Neural progenitor cell (in vitro differentiated cells): Measurements from ENCODE around the gene AMELX. TPM values are rescaled to one million over a fixed set of nuclear protein-coding genes. Genes with fewer than 3 reads are reported as not detected.

ENCODE experiments used
- DNase-seq: peaks from one replicate; pipeline ENCODE4 v3.0.0-alpha.2; 2016; ENCODE audit warnings: low spot score
- H2AFZ ChIP-seq: fragments of 200-600 bp; sonication (generic); replicated peaks from 2 replicates; pipeline ENCODE4 v1.6.1; 2016; ENCODE audit warnings: antibody characterized with exemption
- H3F3A ChIP-seq: fragments of 200-600 bp; sonication (generic); 2 replicates; pipeline ENCODE4 v1.6.1; 2016; ENCODE audit warnings: antibody characterized with exemption, low read depth
- H3K27ac ChIP-seq: fragments of 200-600 bp; sonication (generic); 2 replicates; pipeline ENCODE4 v1.5.1; 2016; ENCODE audit warnings: mild to moderate bottlenecking
- H3K27me3 ChIP-seq: fragments of 200-600 bp; sonication (generic); 2 replicates; pipeline ENCODE4 v1.6.1; 2016; ENCODE audit warnings: mild to moderate bottlenecking, moderate library complexity
- H3K36me3 ChIP-seq: fragments of 200-600 bp; sonication (generic); 2 replicates; pipeline ENCODE4 v1.5.1; 2016
- H3K4me1 ChIP-seq: fragments of 200-600 bp; sonication (generic); 2 replicates; pipeline ENCODE4 v1.6.1; 2016; ENCODE audit warnings: mixed run types
- H3K4me2 ChIP-seq: fragments of 200-600 bp; sonication (generic); 2 replicates; pipeline ENCODE4 v1.6.1; 2016
- H3K4me3 ChIP-seq: fragments of 200-600 bp; sonication (generic); 2 replicates; pipeline ENCODE4 v1.5.1; 2016
- H3K79me2 ChIP-seq: fragments of 200-600 bp; sonication (generic); 2 replicates; pipeline ENCODE4 v1.6.1; 2016; ENCODE audit warnings: low read depth
- H3K9ac ChIP-seq: fragments of 200-600 bp; sonication (generic); 2 replicates; pipeline ENCODE4 v1.6.1; 2016
- H3K9me3 ChIP-seq: fragments of 200-600 bp; sonication (generic); 2 replicates; pipeline ENCODE4 v1.5.1; 2016; ENCODE audit warnings: low read depth
- H4K20me1 ChIP-seq: fragments of 200-600 bp; sonication (generic); 2 replicates; pipeline ENCODE4 v1.6.1; 2016; ENCODE audit warnings: low read depth
- H3K27ac Mint-ChIP-seq: 3 replicates; pipeline ENCODE4 v1.8.0; 2021; ENCODE audit warnings: mixed read lengths
- H3K27me3 Mint-ChIP-seq: 2 replicates; pipeline ENCODE4 v1.8.0; 2022; ENCODE audit warnings: low read depth, mild to moderate bottlenecking, inconsistent platforms, moderate library complexity, mixed read lengths; ENCODE audit not compliant: insufficient read depth
- H3K36me3 Mint-ChIP-seq: 3 replicates; pipeline ENCODE4 v1.8.0; 2021; ENCODE audit warnings: mixed read lengths
- H3K4me1 Mint-ChIP-seq: 3 replicates; pipeline ENCODE4 v1.8.0; 2021; ENCODE audit warnings: mixed read lengths
- H3K4me3 Mint-ChIP-seq: 3 replicates; pipeline ENCODE4 v1.8.0; 2021; ENCODE audit warnings: mild to moderate bottlenecking, moderate library complexity, mixed read lengths
- H3K9me3 Mint-ChIP-seq: 3 replicates; pipeline ENCODE4 v1.8.0; 2020; ENCODE audit warnings: mixed read lengths
- EZH2 ChIP-seq: fragments of 200-600 bp; sonication (generic); IDR thresholded peaks from 2 replicates; pipeline ENCODE4 v1.6.1; 2017; ENCODE audit warnings: antibody characterized with exemption, mild to moderate bottlenecking, moderate library complexity
- EZH2phosphoT487 ChIP-seq: fragments of 200-600 bp; sonication (generic); IDR thresholded peaks from 2 replicates; pipeline ENCODE4 v1.6.1; 2017; ENCODE audit warnings: antibody characterized with exemption
- total RNA-seq: library from RNA; depleted of rRNA; stranded (reverse); fragments of >200 nt; gene quantifications from 2 replicates; pipeline ENCODE4 v1.2.3, GENCODE V29; 2015; ENCODE audit warnings: low replicate concordance
- TF ChIP-seq, protein P1 (sequence below): fragments of 200-600 bp; sonication (generic); IDR thresholded peaks from 2 replicates; pipeline ENCODE4 v1.5.1; 2017; ENCODE audit warnings: antibody characterized with exemption, mild to moderate bottlenecking

AMELX gene
- total RNA-seq, 1 donor from 2014 or later = not detected

DNA sequence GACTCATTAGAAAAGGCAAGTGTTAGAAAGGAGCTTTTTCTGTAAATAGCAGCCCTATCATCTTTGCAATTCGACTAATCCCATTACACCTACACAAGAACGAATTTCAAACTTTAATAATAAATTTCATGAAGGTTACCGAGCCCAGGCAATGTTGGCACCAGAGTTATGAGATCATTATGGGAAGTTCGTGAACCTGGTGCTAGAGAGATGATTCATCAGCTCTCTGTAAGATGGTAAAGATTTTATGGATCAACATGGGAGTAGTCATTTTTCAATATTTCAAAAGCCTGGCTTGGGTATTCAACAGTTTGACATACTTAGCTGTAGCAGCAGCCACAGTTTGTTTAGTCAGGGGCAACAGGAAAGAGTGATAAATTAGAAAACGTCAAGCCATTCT is 35.8 kb downstream of the AMELX start:
- no peaks in the 10 kb centered on the region for H3K79me2 ChIP-seq
- H4K20me1 ChIP-seq = no peaks in the 10 kb centered on the region
- H3K9me3 ChIP-seq = no peaks in the 10 kb centered on the region
- Mint-ChIP-seq H3K9me3 (no peaks in the 10 kb centered on the region), H3K27ac (no peak overlapping the region), H3K4me3 (no peak overlapping the region), H3K4me1 (no peaks in the 10 kb centered on the region), H3K36me3 (no peaks in the 10 kb centered on the region), H3K27me3 (no peaks in the 10 kb centered on the region)
- no peak overlapping the region for H3K27ac ChIP-seq
- TF ChIP-seq EZH2 = no peak
- TF ChIP-seq, protein P1, sequence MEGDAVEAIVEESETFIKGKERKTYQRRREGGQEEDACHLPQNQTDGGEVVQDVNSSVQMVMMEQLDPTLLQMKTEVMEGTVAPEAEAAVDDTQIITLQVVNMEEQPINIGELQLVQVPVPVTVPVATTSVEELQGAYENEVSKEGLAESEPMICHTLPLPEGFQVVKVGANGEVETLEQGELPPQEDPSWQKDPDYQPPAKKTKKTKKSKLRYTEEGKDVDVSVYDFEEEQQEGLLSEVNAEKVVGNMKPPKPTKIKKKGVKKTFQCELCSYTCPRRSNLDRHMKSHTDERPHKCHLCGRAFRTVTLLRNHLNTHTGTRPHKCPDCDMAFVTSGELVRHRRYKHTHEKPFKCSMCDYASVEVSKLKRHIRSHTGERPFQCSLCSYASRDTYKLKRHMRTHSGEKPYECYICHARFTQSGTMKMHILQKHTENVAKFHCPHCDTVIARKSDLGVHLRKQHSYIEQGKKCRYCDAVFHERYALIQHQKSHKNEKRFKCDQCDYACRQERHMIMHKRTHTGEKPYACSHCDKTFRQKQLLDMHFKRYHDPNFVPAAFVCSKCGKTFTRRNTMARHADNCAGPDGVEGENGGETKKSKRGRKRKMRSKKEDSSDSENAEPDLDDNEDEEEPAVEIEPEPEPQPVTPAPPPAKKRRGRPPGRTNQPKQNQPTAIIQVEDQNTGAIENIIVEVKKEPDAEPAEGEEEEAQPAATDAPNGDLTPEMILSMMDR = no peak
- no peak for TF ChIP-seq EZH2phosphoT487
- no peak overlapping the region for H3K9ac ChIP-seq
- no peak overlapping the region for H3K4me2 ChIP-seq
- H2AFZ ChIP-seq = no peak overlapping the region
- no peaks in the 10 kb centered on the region for H3K4me1 ChIP-seq
- no peak for DNase-seq
- no peak overlapping the region for H3K4me3 ChIP-seq
- H3K27me3 ChIP-seq = no peaks in the 10 kb centered on the region
- H3F3A ChIP-seq = no peaks in the 10 kb centered on the region
- H3K36me3 ChIP-seq = no peaks in the 10 kb centered on the region

DNA sequence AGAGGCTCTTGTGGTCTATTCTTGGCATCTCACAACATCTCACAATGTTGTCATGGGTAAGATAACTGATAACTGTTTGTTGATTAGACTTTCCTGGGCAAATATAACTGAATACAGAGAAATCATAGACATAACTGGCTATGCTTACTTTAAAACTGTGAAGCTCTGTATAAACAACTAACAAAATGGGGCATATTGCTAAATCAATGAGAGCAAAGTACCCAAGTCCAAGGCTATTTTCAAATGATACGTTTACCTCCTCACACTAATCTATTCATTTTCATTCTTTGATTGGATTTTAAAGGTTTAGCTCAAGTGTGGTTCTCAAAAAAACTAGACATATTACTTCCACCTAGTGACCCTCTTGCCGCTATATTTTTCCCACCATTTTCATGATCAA is 38.6 kb downstream of the AMELX start:
- Histone ChIP-seq H3K4me2 (no peak overlapping the region), H3F3A (no peaks in the 10 kb centered on the region), H3K27me3 (no peaks in the 10 kb centered on the region), H3K4me1 (no peaks in the 10 kb centered on the region), H3K4me3 (no peak overlapping the region), H3K27ac (no peak overlapping the region), H2AFZ (no peak overlapping the region), H3K9me3 (no peaks in the 10 kb centered on the region), H3K9ac (no peak overlapping the region), H3K36me3 (no peaks in the 10 kb centered on the region), H3K79me2 (no peaks in the 10 kb centered on the region), H4K20me1 (no peaks in the 10 kb centered on the region)
- Mint-ChIP-seq H3K4me3 (no peak overlapping the region), H3K27ac (no peak overlapping the region), H3K27me3 (no peaks in the 10 kb centered on the region), H3K9me3 (no peaks in the 10 kb centered on the region), H3K4me1 (no peaks in the 10 kb centered on the region), H3K36me3 (no peaks in the 10 kb centered on the region)
- DNase-seq = no peak
- TF ChIP-seq EZH2phosphoT487 = no peak
- TF ChIP-seq EZH2 = no peak
- TF ChIP-seq, protein P1 = no peak

DNA sequence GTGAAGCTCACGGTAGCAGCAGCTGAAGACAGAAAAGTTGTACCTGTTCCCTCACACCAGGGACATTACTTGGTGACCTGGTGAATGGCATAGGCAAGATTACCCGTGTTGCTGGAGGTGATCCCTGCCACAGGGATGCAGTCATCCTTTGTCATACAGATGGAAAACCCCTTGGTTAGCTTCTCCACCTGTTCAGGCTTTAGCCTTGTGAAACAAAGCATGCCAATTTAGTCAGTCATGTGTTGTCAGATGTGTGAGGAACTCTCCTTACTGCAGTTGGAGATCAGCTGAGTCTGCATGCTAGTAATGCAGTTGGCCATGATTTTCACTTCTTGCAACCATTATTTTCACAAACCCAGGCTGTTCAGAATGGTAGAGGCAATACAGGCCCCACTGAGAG is 41.0 kb downstream of the AMELX start:
- no peaks in the 10 kb centered on the region for H4K20me1 ChIP-seq
- H3K79me2 ChIP-seq = no peaks in the 10 kb centered on the region
- Mint-ChIP-seq H3K4me3 (no peak overlapping the region), H3K4me1 (no peaks in the 10 kb centered on the region), H3K27me3 (no peaks in the 10 kb centered on the region), H3K36me3 (no peaks in the 10 kb centered on the region), H3K9me3 (no peaks in the 10 kb centered on the region), H3K27ac (no peak overlapping the region)
- no peaks in the 10 kb centered on the region for H3K4me1 ChIP-seq
- no peaks in the 10 kb centered on the region for H3F3A ChIP-seq
- H2AFZ ChIP-seq = no peak overlapping the region
- no peak for TF ChIP-seq EZH2
- H3K9ac ChIP-seq = no peak overlapping the region
- H3K9me3 ChIP-seq = no peaks in the 10 kb centered on the region
- no peaks in the 10 kb centered on the region for H3K36me3 ChIP-seq
- H3K4me3 ChIP-seq = no peak overlapping the region
- no peak for DNase-seq
- no peak overlapping the region for H3K4me2 ChIP-seq
- H3K27ac ChIP-seq = no peak overlapping the region
- no peaks in the 10 kb centered on the region for H3K27me3 ChIP-seq

DNA sequence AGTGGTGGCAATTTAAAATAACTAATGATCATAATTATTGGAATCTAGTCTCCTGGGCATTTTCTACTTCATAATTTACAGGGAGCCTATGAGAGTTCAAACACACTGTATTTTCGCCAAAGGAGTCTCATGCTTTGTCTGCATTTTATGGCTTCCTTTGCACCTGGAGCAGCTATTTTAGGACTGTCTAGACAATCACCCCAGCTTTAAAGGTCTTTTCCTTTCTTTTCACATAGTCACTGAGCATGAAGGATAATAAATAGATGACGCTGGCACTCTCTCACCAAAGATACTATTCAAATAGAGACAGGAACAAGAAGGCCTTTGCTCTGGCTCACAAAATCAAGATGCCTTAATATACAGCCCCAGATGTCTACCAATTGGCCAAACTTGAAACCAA is 43.0 kb downstream of the AMELX start:
- Histone ChIP-seq H3K4me2 (no peak overlapping the region), H3K36me3 (no peaks in the 10 kb centered on the region), H2AFZ (no peak overlapping the region), H3K9me3 (no peaks in the 10 kb centered on the region), H3F3A (no peaks in the 10 kb centered on the region), H3K27me3 (no peaks in the 10 kb centered on the region), H4K20me1 (no peaks in the 10 kb centered on the region), H3K4me3 (no peak overlapping the region), H3K27ac (no peak overlapping the region), H3K79me2 (no peaks in the 10 kb centered on the region), H3K4me1 (no peaks in the 10 kb centered on the region), H3K9ac (no peak overlapping the region)
- Mint-ChIP-seq H3K4me3 (no peak overlapping the region), H3K27ac (no peak overlapping the region), H3K4me1 (peaks cover 3% of the 10 kb centered on the region), H3K36me3 (no peaks in the 10 kb centered on the region), H3K27me3 (no peaks in the 10 kb centered on the region), H3K9me3 (peaks cover 7% of the 10 kb centered on the region)
- DNase-seq = no peak
- no peak for TF ChIP-seq EZH2phosphoT487
- no peak for TF ChIP-seq EZH2
- TF ChIP-seq, protein P1 = no peak
